GM19238 (cell line): ENCODE data around the gene PNKP.
"Not testable (repeated sequence)": the region's sequence is repeated elsewhere in the genome, so short reads cannot be mapped to it uniquely, and the experiment has no call there.

Source experiments
- DNase-seq: peaks from one replicate; pipeline ENCODE4 v3.0.0; 2011; ENCODE audit warnings: low spot score; ENCODE audit not compliant: insufficient read length

Gene PNKP

DNA sequence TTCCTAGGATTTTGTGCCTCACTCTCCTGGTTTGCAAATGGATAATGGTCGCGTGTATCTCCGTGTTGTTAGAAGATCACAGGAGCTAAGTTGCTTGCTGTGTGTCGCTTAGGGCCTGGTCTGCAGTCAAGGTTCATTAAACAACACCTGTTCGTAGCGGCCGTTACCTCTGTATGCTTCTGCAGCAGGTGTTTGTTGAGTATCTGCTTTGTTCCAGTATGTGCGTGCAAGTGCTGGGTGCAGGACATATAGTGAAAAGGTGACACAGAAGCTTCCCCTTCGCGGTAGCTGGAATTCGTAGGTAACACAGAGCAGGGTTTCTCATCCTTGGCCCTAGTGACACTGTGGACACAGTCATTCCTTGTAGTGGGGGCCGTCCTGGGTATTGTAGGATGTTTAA lies 43.9 kb downstream of the PNKP start:
- DNase-seq, result no peak

DNA sequence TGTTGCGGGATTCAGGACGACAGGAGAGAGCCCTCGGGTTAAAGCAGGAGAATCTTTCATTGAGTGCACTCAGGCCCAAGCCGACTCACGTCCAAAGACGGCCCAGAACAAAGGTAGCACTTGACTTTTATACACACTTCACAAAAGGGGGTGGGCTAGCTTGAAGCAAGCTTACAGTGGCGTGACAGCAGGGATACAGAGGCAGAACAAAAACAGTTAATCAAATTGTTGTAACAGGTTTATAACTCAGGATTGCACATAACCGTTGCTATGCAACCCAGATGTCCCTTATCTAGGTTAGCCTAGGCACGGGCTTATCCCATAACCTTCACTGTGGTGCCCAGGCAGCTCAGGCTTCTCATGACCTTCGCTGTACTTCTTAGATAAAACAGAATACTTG lies 47.3 kb downstream of the PNKP start:
- DNase-seq, result no peak

DNA sequence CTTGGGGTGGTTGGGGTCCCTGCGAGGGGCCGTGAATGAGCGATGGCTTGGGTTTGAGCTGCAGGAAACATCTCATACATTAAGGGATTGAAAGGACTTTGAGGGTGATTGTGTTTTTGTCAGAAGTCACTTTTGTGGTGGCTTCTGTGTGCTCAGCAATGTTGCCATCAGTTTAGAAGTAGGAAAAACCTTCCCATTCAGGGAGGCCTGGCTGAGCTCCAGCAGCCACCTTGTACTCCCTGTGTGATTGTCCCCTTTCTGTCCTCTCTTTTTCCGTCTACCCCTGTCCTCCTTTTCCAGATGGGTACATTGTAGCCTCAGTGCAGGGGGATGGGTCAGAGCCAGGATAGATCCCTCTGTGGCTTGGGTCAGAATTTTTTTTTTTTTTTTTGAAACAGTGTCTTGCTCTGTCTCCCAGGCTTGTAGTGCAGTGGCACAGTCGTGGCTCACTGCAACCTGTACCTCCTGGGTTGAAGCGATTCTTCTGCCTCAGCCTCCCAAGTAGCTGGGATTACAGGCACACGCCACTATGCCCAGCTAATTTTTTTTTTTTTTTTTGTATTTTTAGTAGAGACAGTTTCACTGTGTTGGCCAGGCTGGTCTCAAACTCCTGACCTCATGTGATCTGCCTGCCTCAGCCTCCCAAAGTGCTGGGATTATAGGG lies 47.8 kb downstream of the PNKP start:
- DNase-seq, result not testable (repeated sequence)

DNA sequence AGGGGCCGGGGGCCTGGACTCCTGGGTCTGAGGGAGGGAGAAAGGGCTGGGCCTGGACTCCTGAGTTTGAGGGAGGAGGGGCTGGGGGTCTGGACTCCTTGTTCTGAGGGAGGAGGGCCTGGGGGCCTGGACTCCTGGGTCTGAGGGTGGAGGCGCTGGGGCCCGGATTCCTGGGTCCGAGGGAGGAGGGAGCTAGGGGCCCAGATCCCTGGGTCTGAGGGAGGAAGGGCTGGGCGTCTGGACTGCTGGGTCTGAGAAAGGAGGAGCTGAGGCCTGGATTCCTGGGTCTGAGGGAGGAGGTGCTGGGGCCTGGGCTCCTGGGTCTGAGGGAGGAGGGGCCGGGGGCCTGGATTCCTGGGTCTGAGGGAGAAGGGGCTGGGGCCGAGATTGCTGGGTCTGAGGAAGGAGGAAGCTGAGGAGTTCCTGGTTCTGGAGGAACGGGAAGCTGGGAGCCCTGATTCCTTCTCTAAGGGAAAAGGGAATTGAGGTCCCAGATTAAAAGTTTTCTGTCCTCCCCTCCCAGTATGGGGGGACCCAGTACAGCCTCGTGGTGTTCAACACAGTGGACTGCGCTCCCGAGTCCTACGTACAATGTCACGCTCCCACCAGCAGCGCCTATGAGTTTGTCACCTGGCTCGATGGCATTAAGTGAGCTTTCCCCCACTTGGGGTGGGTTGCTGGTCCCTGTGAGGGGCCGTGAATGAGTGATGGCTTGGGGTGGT lies 48.6 kb downstream of the PNKP start:
- DNase-seq, result no peak

DNA sequence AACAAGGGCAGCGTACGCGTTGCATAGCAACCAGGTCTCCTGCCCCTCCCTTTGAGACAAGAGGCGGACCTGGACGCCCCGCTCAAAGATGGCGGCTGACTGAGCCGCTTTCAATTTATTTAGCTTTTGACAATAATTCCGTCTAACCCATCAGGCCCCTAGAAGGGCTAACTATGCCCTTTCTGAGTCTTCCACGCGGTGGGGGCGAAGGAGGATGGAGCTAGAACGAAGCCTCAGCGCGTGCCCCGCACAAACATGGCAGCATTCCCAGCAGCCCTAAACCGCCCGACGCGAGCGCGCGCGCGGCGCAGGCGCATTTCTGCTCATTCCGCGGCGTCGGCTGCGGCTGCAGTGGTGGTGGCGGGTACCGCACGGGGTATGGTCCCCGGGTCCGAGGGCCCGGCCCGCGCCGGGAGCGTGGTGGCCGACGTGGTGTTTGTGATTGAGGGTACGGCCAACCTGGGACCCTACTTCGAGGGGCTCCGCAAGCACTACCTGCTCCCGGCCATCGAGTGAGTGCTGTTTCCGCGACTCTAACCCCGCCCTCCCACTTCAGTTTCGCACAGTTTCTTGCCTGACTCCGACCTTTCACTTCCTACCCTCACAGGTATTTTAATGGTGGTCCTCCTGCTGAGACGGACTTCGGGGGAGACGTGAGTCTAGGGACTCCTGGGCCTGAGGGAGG lies 49.3 kb downstream of the PNKP start, which contains the start of gene MED25:
Gene MED25 (plus strand): TSS at position 326 of the 685 bp plus-strand sequence. CDS start 53 bp downstream, at position 379.
- peak; percentile 84 for DNase-seq

DNA sequence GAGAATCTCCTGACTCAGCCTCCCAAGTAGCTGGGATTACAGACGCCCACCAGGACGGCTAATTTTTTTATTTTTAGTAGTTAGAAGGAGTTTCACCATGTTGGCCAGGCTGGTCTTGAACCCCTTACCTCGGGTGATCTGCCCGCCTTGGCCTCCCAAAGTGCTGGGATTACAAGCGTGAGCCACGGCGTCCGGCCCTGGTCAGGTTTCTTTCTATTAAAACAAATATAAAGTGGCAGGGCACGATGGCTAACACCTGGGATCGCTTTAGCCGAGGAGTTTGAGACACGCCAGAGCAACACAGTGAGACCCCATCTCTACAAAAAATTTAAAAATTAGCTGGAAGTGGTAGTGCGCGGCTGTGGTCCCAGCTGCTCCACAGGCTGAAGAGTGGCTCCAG lies 50.8 kb downstream of the PNKP start:
- no peak for DNase-seq

DNA sequence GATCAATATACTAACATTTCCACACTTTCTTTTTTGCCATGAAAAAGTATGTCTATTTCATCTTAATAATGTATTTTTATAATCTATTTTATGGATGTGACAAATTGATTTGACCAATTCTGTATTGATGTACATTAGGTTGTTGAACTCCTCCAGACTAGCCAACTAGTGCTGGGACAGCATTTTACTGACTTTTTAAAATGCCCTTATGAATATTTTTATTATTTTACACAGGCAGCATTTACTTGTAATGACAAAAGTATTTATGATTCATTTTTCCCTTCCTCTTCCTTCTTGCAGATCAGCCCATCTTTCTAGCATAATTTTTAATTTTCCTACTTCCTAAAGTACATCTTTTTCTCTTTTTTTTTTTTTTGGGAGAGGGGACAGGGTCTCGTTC lies 53.4 kb downstream of the PNKP start:
- no peak for DNase-seq

DNA sequence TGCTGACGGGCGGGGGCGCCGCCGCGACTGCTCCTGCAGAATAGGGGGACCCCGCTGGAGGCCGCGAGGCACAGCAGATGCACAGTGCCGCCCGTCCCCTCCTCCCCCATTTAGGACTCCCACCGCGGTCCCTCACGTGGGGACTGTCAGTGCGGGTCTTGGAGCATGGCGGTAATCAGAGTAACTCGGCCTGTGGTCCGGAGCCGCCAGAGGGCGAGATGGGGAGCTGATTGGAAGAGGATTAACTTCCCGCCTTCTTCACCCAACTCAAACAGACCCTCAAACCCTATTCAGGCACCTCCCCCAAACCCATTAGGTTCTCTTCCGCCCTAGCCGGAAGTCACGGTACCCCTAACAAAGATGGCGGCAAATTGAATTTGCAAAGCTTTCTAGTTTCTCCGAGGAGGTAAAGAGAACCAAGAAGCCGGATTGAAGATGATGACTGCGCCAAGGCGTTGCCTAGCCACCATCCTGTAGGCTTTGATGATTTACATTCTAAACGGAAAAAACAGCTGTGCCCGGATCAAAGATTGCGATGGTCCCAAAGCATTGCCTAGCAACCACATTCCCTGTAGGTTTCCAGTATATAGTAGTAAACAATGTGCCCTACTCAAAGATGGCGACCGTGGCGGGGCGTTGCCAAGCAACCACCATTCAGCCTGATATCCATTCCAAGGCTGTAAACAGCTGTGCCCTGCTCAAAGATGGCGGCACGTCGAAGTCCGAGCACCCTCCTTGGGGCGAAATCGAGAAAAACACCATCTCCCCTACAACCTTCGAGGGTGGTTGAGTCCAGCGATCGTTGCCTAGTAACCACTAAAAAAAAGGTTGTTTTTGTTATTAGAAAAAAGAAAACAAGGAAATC lies 54.1 kb downstream of the PNKP start, which contains the start of gene FUZ:
Gene FUZ (minus strand): TSS at position 296 of the 865 bp plus-strand sequence. CDS start 186 bp downstream, at position 110.
- peak; percentile 85 for DNase-seq

DNA sequence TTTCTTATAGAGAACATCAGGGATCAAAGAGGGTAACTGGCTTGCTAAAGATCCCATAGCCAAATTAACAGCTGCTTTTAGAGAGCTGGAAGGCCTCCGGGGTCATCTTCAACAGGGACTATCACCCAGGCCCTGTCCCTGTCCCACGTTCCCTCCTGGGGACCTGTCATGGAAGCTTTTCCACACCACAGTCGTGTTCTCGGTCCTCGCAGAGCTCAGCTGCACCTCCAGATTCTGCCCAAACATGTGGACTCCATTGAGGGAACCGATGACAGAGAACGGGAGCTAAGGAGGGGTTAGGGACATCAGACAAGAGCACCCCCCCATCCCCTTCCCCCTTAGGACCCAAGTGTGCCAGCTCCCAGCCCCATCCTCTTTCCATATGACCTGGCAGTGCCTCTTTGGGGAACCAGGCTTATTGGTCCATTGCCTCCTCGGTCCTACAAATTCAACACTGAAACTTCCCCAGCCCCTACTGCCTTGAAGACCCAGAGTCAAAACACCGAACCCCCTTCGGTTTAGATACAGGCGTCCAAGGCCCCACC lies 54.9 kb downstream of the PNKP start:
- no peak for DNase-seq

DNA sequence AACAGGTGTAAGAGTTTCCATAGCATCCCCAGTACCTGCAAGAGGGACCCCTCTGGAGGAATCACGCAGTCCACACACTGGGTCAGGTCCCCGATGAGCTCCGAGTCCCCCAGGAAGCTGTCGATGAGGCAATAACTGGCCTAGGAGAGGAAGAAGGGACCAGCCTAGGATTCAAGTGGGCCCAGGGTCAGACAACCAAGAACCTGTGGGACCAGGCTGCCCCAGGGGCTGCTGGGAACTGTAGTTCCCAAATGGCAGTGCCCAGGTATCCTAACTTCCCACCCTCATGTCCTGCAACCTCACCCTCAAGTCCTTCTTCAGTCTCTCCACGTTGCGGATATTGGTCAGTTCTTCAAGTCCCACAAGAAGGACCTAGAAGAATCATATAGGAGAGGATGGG lies 56.0 kb downstream of the PNKP start:
- DNase-seq, result no peak
